HEK293T (cell line): ENCODE measurements around the gene RPS27L.

Experiments
- ELF4 ChIP-seq: fragments of 450-650 bp; IDR thresholded peaks from 2 replicates; pipeline ENCODE4 v1.6.1; 2017; ENCODE audit warnings: antibody characterized with exemption
- NFRKB ChIP-seq: fragments of 450-650 bp; IDR thresholded peaks from 2 replicates; pipeline ENCODE4 v1.6.1; 2016; ENCODE audit warnings: mild to moderate bottlenecking, moderate library complexity
- SP1 ChIP-seq: fragments of 450-650 bp; IDR thresholded peaks from 2 replicates; pipeline ENCODE4 v1.6.1; 2017
- SUZ12 ChIP-seq: fragments of 450-650 bp; IDR thresholded peaks from 2 replicates; pipeline ENCODE4 v1.6.1; 2016; ENCODE audit warnings: mild to moderate bottlenecking
- TARDBP ChIP-seq: fragments of 450-650 bp; IDR thresholded peaks from 2 replicates; pipeline ENCODE4 v1.6.1; 2016

- TF ChIP-seq TARDBP (no peak), ELF4 (no peak), SUZ12 (no peak), NFRKB (no peak), SP1 (no peak)
Measured at GRCh38 chr15:63186065-63186464, 28.8 kb upstream of the RPS27L start.
